ENCODE measurements around the gene ADK.
A peak's percentile ranks its signal among the peaks of the same experiment; 100 is the strongest.
"Not testable (repeated sequence)": the region's sequence is repeated elsewhere in the genome, so short reads cannot be mapped to it uniquely, and the experiment has no call there.

The ADK gene

DNA sequence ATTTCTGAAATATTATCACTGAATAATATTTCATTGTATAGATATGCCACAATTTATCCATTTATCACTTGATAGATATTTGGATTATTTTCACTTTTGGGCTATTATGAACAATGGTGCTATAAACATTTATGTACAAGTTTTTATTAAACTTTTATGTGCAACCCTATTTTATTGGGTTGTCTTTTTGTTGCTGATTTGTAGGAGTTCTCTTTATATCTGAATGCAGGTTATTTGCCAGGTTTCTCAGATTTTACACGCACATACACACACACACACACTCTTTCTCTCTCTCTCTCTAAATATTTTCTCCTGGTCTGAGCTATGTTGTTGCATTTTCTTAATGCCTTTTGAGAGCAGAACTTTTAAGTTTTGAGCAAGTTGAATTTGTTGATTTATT, 36.2 kb downstream of the ADK start:
- DNase-seq, result no peak

DNA sequence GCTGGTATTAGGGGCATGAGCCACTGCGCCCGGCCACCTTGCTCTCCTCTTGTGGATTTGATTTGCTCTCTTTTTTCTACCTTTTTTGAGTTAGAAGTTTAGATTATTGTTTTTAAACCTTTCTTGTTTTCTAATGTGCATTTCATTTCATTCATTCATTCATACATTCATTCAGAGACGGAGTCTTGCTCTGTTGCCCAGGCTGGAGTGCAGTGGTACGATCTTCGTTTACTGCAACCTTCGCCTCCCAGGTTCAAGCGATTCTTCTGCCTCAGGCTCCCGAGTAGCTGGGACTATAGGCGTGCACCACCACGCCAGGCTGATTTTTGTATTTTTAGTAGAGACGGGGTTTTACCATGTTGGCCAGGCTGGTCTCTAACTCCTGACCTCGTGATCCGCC, 37.6 kb downstream of the ADK start:
- DNase-seq, result not testable (repeated sequence)

GRCh38 chr10:74189999-74190421, 39.0 kb downstream of the ADK start:
- no peak for DNase-seq

GRCh38 chr10:74190494-74190893, 39.5 kb downstream of the ADK start:
- no peak for DNase-seq

DNA sequence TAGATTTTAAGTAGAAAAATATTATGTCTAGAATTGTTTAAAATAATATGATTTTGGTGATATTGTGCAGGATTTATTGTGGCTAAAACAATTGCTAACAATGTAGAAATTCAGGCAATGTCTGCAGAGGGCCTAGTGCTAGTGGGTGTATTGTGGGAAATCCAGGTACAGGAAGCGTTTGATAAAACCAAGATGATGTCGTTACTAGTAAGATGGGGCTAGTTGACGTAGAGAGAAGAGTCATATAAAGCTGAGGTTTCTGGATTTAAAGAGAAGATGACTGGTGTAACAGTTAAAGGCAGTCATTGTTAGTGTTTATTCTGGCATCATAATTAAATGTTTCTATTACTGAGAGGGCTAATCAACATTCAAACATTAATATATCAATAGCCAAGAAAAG, 43.5 kb downstream of the ADK start:
- DNase-seq, result no peak

DNA sequence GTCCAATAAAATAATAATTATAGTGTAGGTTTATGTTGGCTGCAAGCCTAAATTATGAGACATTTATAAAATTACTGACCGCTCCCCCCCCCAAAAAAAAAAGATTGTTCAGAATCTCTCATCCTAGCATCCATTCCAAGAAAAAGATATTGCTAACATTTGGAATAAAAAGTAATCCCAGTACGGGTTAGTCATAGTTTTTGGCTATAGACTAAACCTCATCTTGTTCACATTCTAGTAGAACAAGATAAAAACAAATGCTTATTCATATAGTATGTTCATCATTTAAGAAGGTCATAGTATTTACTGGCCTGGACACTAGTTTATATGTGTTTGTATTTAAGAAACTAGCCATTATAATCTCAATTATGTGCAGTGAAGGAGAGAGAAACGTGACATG, 44.0 kb downstream of the ADK start:
- no peak for DNase-seq

- no peak for DNase-seq
These were observed 48.3 kb downstream of the ADK start for GRCh38 chr10:74199315-74199714.

DNA sequence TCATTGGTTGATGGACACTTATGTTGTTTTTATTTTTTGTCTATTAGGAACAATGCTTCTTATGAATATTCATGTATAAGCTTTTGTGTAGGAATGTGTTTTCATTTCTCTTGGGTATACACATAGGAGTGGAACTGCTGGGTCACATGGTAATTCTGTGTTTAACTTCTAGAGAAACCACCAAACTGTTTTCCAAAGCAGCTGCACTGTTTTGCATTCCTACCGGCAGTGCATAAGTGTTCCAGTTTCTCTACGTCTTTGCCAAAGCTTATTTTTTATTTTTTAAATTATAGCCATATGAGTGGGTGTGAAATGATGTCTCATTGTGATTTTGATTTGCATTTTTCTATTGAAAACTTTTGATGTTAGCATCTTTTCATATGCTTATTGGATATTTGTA, 51.3 kb downstream of the ADK start:
- no peak for DNase-seq

GRCh38 chr10:74206746-74207145, 55.7 kb downstream of the ADK start:
- peak; percentile 70 for DNase-seq

GRCh38 chr10:74207691-74208480, 56.9 kb downstream of the ADK start:
- DNase-seq, result peak; percentile 22

DNA sequence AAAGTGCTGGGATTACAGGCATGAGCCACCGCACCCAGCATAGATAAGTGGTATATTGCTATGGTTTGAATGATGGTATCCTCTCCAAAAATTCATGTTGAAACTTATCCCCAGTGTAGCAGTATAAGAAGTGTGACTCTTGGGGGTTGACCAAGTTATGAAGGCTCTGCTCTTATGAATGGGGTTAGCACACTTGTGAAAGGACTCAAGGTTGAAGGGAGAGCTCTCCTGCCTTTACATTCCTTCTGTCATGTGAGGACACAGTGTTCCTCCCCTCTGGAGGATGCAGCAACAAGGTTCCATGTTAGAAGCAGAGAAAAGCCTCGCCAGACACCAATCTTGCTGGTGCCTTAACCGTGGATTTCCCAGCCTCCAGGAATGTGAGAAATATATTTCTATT, 58.0 kb downstream of the ADK start:
- no peak for DNase-seq

GRCh38 chr10:74213019-74213418, 62.0 kb downstream of the ADK start:
- DNase-seq, result no peak

DNA sequence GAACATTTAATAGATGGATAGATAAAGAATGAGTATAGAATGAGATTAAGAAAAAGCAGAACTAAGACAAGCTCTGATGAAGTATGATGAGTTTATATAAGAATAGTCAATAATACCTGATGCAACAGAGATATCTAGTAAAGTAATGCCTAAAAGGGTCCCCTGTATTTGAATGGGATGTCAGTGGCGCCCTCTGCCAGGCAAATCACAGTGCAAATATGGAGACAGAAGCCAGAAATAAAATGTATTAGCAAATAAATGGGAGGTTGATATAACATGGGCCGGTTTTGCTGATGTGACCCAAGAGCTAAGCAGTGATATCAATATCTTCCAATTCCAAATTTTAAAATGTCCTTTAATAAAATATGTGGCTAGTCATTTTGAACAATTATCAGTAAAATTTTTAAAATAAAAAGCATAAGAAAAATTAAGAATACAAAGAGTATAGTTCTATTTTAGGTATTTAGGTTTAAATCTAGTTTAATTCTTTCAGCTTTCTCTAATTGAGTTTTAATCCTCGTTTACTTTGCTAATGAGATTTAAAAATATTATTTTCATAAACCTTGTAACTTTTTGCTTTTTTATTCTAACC, 62.6 kb downstream of the ADK start:
- no peak for DNase-seq

DNA sequence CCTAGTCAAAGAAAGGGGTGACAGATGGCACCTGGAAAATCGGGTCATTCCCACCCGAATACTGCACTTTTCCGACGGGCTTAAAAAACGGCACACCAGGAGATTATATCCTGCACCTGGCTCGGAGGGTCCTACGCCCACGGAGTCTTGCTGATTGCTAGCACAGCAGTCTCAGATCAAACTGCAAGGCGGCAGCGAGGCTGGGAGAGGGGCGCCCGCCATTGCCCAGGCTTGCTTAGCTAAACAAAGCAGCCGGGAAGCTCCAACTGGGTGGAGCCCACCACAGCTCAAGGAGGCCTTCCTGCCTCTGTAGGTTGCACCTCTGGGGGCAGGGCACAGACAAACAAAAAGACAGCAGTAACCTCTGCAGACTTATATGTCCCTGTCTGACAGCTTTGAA, 66.1 kb downstream of the ADK start:
- DNase-seq, result not testable (repeated sequence)

- not testable (repeated sequence) for DNase-seq
These were observed 71.4 kb downstream of the ADK start for GRCh38 chr10:74222467-74222866.

DNA sequence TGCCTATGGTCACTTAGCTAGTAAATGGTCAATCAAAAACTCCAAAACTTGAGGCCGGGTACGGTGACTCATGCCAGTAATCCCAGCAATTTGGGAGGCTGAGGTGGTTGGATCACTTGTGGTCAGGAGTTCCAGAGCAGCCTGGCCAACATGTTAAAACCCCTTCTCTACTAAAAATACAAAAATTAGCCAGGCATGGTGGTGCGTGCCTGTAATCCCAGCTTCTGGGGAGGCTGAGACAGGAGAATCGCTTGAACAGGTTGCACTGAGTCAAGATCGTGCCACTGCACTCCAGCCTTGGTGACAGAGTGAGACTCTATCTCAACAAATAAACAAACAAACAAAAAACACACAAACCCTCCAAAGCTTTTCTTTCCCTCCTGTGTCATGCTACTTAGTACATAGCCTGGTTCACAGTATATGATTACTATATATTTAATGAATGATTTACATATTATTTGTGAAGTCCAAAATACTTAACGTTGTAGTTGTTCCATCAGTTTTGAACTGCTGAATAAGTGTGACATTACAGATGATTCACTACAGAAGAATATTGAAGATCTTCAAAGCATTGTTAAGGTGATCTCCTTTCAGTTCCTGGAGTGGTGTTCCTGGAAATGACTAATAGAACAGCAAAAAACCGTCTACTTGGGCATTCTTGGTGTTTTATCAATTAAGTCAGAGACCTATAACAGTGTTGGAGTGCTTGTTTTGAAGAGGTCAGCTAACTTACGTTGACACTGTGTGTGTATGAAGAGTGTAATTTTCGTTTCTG, 72.9 kb downstream of the ADK start:
- DNase-seq, result no peak

- no peak for DNase-seq
These were observed 76.8 kb downstream of the ADK start for GRCh38 chr10:74227697-74228424.

DNA sequence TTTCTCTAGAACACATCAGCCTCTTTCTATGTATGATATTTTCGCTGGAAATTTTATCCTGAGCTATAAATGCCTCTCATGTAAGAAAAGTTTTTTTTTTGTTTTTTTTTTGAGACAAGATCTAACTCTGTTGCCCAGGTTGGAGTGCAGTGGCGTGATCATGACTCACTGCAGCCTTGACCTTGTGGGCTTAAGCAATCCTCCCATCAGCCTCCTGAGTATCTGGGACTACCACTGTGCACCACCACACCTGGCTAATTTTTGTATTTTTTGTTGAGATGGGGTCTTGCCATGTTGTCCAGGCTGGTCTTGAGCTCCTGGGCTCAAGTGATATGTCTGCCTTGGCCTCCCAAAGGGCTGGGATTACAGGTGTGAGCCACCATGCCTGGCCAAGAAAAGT, 80.4 kb downstream of the ADK start:
- DNase-seq, result no peak

DNA sequence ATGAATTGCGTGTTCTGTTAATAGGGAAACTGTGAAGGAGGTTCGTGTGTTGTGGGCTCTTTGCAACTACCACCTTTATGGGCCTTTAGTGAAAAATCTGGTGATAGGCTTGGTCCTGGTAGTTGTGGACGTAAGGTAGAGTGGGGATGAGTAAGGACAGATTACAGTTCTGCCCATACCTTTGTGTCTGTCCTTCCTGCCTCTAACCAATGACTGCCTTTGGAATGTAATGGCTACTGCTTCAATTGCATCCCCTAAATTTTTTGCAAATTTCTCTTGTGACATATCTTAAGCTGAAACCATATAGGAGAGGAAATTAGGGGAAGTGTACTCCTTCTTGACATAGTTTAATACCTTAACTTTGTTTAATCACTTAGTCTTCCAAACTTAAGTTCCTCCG, 82.3 kb downstream of the ADK start:
- DNase-seq, result no peak

DNA sequence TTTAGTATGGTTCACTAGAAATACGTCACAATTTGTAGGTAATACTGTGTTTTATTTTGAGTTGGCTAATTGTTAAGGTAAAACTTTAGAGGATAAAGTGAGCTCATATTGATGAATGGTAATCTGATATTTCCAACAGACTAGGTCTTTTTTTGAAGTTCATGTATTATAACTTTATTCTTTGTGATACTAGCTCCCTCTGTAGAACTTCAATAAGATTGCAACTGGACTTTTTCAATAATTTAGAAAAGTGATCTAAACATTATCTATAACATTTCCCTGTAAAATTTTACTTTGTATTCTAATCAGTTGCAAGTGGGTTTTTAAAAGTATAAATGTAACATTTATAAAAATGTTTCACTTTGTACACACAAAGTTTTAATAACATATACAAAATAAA, 83.5 kb downstream of the ADK start:
- DNase-seq, result no peak

GRCh38 chr10:74238031-74238431, 87.0 kb downstream of the ADK start:
- DNase-seq, result no peak

DNA sequence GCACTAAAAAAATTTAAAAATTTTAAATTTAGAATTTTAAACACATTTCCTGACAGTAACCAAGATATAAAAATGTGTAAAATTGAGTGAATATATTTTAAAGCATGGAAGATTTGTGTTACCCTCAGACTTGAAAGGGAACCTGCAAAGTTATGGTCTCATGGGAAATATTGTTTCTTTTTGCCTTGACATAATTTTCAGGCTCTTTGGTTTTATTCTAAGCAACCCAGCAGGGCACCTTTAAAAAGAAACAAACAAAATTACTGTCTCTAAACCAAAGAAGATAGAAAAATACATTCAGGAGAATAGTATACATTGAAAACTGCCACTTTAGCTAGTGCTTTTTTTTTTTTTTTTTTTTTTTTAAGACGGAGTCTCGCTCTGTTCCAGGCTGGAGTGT, 87.5 kb downstream of the ADK start:
- no peak for DNase-seq

DNA sequence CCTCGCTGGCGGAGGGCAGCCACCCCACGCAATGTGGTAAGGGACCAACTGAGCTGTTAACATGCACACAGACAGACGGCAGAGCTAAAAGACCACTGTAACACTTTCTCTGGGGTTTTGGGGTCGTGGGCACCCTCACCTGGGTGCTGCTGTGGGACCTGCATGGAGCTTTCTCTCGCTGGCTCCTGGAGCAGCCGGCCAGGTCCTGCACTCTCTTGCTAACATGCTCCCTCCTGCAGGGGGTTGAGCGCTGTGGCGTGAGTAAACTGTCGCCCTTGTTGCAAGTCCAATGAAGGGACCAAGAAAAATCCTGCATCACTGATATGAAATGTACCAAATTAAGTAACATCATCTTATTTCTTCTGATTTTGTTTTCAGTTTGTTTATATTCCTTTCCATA, 92.0 kb downstream of the ADK start:
- no peak for DNase-seq
